Erythroblast (primary cell): Measurements from ENCODE around the gene SORCS3.

Source experiments
- GATA1 ChIP-seq: IDR thresholded peaks from 2 replicates; pipeline ENCODE4 v1.6.1; 2011; ENCODE audit warnings: low read depth, mild to moderate bottlenecking, control low read depth, low read length, moderate library complexity
- POLR2A ChIP-seq: IDR thresholded peaks from 2 replicates; pipeline ENCODE4 v1.6.1; 2011; ENCODE audit warnings: mild to moderate bottlenecking, low read length

DNA sequence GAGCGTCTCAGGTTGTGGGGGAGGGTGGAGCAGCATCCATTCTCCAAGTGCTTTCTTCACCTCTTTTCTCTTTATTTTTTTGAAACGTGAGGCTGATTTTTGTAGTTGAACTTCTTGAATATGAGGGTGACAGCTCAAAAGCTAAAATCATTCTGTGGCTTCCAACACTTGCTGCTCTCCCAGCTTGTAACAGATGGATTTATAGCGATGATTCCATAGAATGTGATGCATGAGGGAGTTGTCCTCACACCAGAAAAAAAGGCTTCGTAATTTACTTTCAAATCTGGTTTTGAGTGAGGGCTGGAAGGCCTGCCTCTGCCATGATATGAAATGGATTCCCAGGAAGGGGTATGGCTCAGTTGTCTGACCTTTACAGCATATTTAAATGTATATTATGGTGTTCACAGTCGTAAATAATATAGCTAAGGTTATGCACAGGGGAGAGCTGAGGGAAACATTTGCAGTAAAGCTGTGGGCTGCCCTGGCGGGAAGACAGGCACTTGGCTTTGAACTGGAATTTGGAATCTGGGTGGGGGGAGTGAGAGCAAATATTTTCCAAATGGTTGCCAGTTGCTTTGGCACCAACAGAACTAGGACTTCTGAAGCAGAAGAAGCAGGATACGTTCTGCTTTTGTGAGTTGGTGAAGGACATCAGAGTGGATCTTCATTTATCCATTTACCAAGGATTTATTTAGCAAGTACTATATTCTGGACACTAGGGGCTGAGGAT, 166.7 kb downstream of the SORCS3 start:
- TF ChIP-seq POLR2A (no peak), GATA1 (no peak)
